Suprapubic skin (tissue), 4 donors: ENCODE measurements around the gene GALNT17. TPM values are rescaled to one million over a fixed set of nuclear protein-coding genes. Genes with fewer than 3 reads are reported as not detected.

ENCODE experiments used
- DNase-seq, 2 donors: peaks; one replicate each; pipeline ENCODE4 v3.0.0-alpha.2; 2019; ENCODE audit warnings: low spot score in 2 of 2
- H3K27ac ChIP-seq: fragments of 200-600 bp; sonication (generic); one replicate; pipeline ENCODE4 v1.5.1; 2019
- H3K27me3 ChIP-seq: fragments of 200-600 bp; sonication (generic); one replicate; pipeline ENCODE4 v1.5.1; 2019
- H3K36me3 ChIP-seq: fragments of 200-600 bp; sonication (generic); one replicate; pipeline ENCODE4 v1.5.1; 2019
- H3K4me1 ChIP-seq: fragments of 200-600 bp; sonication (generic); one replicate; pipeline ENCODE4 v1.5.1; 2019
- H3K4me3 ChIP-seq: fragments of 200-600 bp; sonication (generic); one replicate; pipeline ENCODE4 v1.5.1; 2019; ENCODE audit warnings: mild to moderate bottlenecking
- H3K9me3 ChIP-seq: fragments of 200-600 bp; sonication (generic); one replicate; pipeline ENCODE4 v1.5.1; 2019
- EP300 ChIP-seq: sonication (generic); formaldehyde crosslinking; IDR thresholded peaks from one replicate; pipeline ENCODE4 v1.6.1; 2017; ENCODE audit warnings: antibody characterized with exemption
- POLR2A ChIP-seq, 2 donors: fragments of 450-650 bp; IDR thresholded peaks; one replicate each; pipeline ENCODE4 v1.6.1; 2017; ENCODE audit warnings: antibody characterized with exemption in 2 of 2, mild to moderate bottlenecking in 2 of 2, moderate library complexity in 2 of 2
- POLR2AphosphoS5 ChIP-seq, 3 donors: sonication (generic); formaldehyde crosslinking; IDR thresholded peaks; one replicate each; pipeline ENCODE4 v1.6.1; 2017; ENCODE audit warnings: antibody characterized with exemption in 3 of 3
- WGBS: methylation state at CpG from one replicate; pipeline ENCODE4 v1.1.5; 2018; 5-methylcytosine and 5-hydroxymethylcytosine counted together
- total RNA-seq, 4 donors: library from RNA; depleted of rRNA; stranded (reverse); fragments of >200 nt; gene quantifications; one replicate each; pipeline ENCODE4 v1.1.0, GENCODE V29; 2016
- TF ChIP-seq, protein P1 (sequence below), 2 donors: fragments of 200-600 bp in 1 of 2; fragments of 450-650 bp in 1 of 2; sonication (generic) in 1 of 2; IDR thresholded peaks; one replicate each; pipeline ENCODE4 v1.5.1; 2016 to 2019; ENCODE audit warnings: antibody characterized with exemption in 2 of 2, mild to moderate bottlenecking in 1 of 2, moderate library complexity in 1 of 2

The GALNT17 gene
- total RNA-seq, 4 donors from 2014 or later, result 2.0 to 4.7 (median 2.7) TPM

DNA sequence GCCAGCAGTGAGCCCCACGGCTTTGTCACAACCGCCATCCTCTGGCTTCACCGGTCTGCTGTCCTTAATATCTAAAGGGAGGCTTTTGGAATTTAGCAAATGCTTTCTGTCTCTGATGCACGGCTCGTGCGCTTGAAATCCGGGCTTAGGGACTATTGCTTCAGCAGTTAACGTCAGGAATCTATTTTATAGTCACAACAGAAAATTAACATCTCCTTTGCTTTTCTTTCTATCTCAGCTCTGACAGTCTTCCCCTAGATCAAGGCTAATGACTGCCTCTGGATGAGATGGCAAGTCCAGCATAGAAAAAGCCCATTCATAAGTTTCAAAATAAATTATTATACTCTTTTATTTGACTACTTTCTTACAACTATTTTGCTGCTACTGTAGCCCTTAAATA is 423.8 kb downstream of the GALNT17 start:
- H3K9me3 ChIP-seq, result no peaks in the 10 kb centered on the region
- H3K27ac ChIP-seq, result no peak overlapping the region
- TF ChIP-seq, protein P1, sequence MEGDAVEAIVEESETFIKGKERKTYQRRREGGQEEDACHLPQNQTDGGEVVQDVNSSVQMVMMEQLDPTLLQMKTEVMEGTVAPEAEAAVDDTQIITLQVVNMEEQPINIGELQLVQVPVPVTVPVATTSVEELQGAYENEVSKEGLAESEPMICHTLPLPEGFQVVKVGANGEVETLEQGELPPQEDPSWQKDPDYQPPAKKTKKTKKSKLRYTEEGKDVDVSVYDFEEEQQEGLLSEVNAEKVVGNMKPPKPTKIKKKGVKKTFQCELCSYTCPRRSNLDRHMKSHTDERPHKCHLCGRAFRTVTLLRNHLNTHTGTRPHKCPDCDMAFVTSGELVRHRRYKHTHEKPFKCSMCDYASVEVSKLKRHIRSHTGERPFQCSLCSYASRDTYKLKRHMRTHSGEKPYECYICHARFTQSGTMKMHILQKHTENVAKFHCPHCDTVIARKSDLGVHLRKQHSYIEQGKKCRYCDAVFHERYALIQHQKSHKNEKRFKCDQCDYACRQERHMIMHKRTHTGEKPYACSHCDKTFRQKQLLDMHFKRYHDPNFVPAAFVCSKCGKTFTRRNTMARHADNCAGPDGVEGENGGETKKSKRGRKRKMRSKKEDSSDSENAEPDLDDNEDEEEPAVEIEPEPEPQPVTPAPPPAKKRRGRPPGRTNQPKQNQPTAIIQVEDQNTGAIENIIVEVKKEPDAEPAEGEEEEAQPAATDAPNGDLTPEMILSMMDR (IDR thresholded peaks at IDR 0.05), result no peak
- no peak for TF ChIP-seq POLR2A (IDR thresholded peaks at IDR 0.05)
- TF ChIP-seq EP300, result no peak
- no peak for TF ChIP-seq POLR2AphosphoS5 (IDR thresholded peaks at IDR 0.05)
- no peaks in the 10 kb centered on the region for H3K36me3 ChIP-seq
- 86% methylated on average over 8 of the region's 8 CpGs for WGBS
- H3K4me3 ChIP-seq, result no peak overlapping the region
- H3K27me3 ChIP-seq, result no peaks in the 10 kb centered on the region
- no peak for DNase-seq
- no peaks in the 10 kb centered on the region for H3K4me1 ChIP-seq

DNA sequence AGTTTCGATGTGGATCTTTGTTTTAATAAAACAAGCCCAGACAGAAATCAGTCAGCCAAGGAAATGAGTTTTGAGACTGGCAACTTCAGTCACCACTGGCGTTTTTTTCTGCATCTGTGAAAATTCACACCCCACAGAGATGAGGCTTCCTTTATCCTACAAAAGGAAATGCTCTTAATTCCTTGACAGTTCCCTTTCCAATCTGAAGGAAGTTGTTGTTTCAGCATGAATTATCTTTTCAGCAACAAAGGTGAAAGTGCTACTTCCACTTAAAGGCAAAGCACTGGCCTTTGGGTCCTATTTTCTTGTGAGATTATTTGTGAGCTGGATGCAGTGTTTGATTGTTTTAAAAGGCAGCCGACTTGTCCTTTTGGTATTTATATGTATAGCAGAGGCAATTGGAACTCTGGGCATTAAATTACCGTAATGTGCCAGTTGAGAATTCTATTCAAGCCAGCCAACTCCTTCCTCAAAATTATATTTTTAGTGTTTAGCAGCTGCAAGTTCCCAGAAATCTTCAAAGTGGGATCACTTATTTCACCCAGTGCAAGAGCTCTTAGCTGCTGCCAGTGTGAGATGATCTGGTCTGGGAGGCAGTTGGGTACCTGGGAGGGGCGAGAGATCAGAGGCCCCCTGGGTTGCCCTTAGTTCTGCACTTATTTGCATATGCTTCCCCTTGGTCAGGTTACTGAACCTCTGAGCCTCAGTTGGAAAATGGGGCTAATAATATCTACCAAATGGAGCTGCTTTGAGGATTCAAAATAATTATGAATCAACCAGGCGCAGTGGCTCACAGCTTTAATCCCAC is 427.1 kb downstream of the GALNT17 start:
- no peak for DNase-seq
- Histone ChIP-seq H3K36me3 (no peaks in the 10 kb centered on the region), H3K4me1 (no peaks in the 10 kb centered on the region), H3K27me3 (no peaks in the 10 kb centered on the region), H3K27ac (no peak overlapping the region), H3K9me3 (no peaks in the 10 kb centered on the region), H3K4me3 (no peak overlapping the region)
- TF ChIP-seq POLR2AphosphoS5 (IDR thresholded peaks at IDR 0.05) (no peak), POLR2A (IDR thresholded peaks at IDR 0.05) (no peak), EP300 (no peak)
- TF ChIP-seq, protein P1 (IDR thresholded peaks at IDR 0.05), result no peak
- WGBS, result 43% methylated on average over 6 of the region's 6 CpGs

DNA sequence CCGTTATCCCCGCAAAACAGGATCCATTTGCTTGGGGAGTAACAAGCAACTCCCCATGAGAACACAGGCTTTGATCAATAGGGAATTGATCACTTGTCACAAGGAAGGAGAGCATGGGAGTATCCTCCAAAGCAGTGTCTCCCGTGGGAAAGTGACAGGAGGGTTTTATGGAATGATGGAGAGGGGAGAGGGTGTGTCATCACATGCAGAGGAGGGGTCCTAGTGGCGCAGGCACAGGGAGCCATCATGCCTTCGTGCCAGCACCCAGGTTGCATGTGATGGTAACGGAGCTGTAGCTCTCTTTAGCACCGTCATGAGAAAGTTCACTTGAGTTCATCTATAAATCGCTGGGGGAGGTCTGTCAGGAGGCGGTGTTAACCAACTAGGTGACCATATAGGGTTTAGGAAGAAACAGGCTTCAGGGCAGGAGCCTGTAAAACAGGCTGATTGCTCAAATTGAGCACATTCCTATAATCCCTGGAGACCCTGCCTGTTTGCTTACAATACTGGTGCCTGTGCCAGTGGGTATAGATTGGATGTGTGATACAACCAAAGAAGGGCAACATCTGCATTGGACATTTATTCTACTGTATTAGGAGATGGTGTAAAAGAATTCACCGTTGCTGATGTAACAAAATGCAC is 428.5 kb downstream of the GALNT17 start:
- H3K36me3 ChIP-seq, result no peaks in the 10 kb centered on the region
- TF ChIP-seq, protein P1 (IDR thresholded peaks at IDR 0.05), result no peak
- H3K4me1 ChIP-seq, result no peaks in the 10 kb centered on the region
- H3K4me3 ChIP-seq, result no peak overlapping the region
- WGBS, result 60% methylated on average over 10 of the region's 10 CpGs
- H3K27me3 ChIP-seq, result no peaks in the 10 kb centered on the region
- H3K27ac ChIP-seq, result no peak overlapping the region
- H3K9me3 ChIP-seq, result no peaks in the 10 kb centered on the region
- peak in 1 of 2 donors; percentile 34 for DNase-seq

DNA sequence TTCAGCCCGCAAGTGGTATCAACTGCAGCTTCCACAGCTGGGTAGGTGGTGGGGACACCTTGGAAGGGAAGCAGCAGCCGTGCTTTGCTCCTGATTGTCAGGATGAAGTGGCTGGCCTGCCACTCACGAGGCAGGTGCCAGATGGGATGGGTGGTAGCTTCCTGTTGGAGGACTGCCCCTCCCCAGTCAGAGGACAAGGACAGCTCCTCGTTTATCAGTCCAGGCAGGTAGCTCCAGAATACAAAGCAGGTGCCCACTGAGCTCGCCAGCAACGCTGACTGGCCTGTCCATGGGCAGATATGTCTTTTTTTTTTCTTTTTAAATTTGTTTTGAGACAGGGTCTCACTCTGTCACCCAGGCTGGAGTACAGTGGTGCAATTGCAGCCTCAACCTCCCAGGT is 431.3 kb downstream of the GALNT17 start:
- H3K4me1 ChIP-seq, result no peaks in the 10 kb centered on the region
- H3K9me3 ChIP-seq, result no peaks in the 10 kb centered on the region
- DNase-seq, result no peak
- H3K27me3 ChIP-seq, result no peaks in the 10 kb centered on the region
- TF ChIP-seq EP300 (no peak), POLR2AphosphoS5 (IDR thresholded peaks at IDR 0.05) (no peak), POLR2A (IDR thresholded peaks at IDR 0.05) (no peak)
- TF ChIP-seq, protein P1 (IDR thresholded peaks at IDR 0.05), result no peak
- WGBS, result 53% methylated on average over 6 of the region's 6 CpGs
- H3K36me3 ChIP-seq, result no peaks in the 10 kb centered on the region
- no peak overlapping the region for H3K27ac ChIP-seq
- no peak overlapping the region for H3K4me3 ChIP-seq

DNA sequence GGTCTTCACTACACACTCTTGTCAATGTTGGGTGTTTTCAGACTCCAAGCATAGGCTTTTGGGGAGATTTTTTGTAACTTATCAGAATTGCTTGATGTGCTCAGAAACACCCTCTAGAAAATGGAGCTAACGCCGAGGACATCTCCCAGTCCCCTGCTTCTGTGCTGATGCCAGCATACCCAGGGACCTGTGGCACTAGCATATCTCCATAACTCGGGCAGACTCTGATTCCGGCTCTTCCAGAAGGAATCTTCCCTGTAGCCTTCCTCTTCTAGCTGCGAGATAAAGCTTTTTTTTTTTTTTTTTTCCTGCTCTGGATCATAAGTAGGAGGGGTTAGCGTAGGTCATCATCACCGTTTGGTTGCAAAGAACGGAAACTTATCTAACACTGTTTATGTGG is 434.4 kb downstream of the GALNT17 start:
- no peaks in the 10 kb centered on the region for H3K4me1 ChIP-seq
- WGBS, result 86% methylated on average over 8 of the region's 8 CpGs
- no peak overlapping the region for H3K27ac ChIP-seq
- DNase-seq, result no peak
- H3K27me3 ChIP-seq, result no peaks in the 10 kb centered on the region
- TF ChIP-seq EP300, result no peak
- no peak for TF ChIP-seq POLR2AphosphoS5 (IDR thresholded peaks at IDR 0.05)
- TF ChIP-seq, protein P1 (IDR thresholded peaks at IDR 0.05), result no peak
- TF ChIP-seq POLR2A (IDR thresholded peaks at IDR 0.05), result no peak
- H3K9me3 ChIP-seq, result no peaks in the 10 kb centered on the region
- H3K36me3 ChIP-seq, result no peaks in the 10 kb centered on the region
- no peak overlapping the region for H3K4me3 ChIP-seq
